GM10266 (cell line): ENCODE data around the gene CDH13.

Experiments used
- DNase-seq: peaks from one replicate; pipeline ENCODE4 v3.0.0; 2012; ENCODE audit errors: extremely low spot score
- CTCF ChIP-seq: IDR thresholded peaks from 2 replicates; pipeline ENCODE4 v1.5.1; 2012; ENCODE audit warnings: mild to moderate bottlenecking, low read depth; ENCODE audit not compliant: control insufficient read depth, insufficient read depth; ENCODE audit errors: missing control alignments

CDH13 gene

GRCh38 chr16:82782715-82783251, 156.0 kb downstream of the CDH13 start:
- TF ChIP-seq CTCF = no peak
- no peak for DNase-seq

GRCh38 chr16:82783933-82784572, 157.3 kb downstream of the CDH13 start:
- DNase-seq = no peak
- no peak for TF ChIP-seq CTCF

GRCh38 chr16:82784573-82784968, 157.8 kb downstream of the CDH13 start:
- DNase-seq = no peak
- TF ChIP-seq CTCF = no peak

- TF ChIP-seq CTCF = no peak
- no peak for DNase-seq
These were observed 161.5 kb downstream of the CDH13 start for GRCh38 chr16:82788225-82788624.

- no peak for DNase-seq
- TF ChIP-seq CTCF = no peak
These were observed 162.2 kb downstream of the CDH13 start for GRCh38 chr16:82788919-82789318.

- TF ChIP-seq CTCF = no peak
- no peak for DNase-seq
These were observed 165.9 kb downstream of the CDH13 start for GRCh38 chr16:82792693-82793092.

- DNase-seq = no peak
- TF ChIP-seq CTCF = no peak
These were observed 166.9 kb downstream of the CDH13 start for GRCh38 chr16:82793528-82794245.
